BLaER1 (cell line): ENCODE results near the gene VPS45.

Source experiments
- H3K27ac ChIP-seq: shearing (Covaris generic); formaldehyde crosslinking; 2 replicates; pipeline ENCODE4 v1.8.1; 2022
- H3K27me3 ChIP-seq: shearing (Covaris generic); formaldehyde crosslinking; 2 replicates; pipeline ENCODE4 v1.8.1; 2022
- H3K36me3 ChIP-seq: shearing (Covaris generic); formaldehyde crosslinking; 2 replicates; pipeline ENCODE4 v1.8.1; 2022
- H3K4me1 ChIP-seq: shearing (Covaris generic); formaldehyde crosslinking; 2 replicates; pipeline ENCODE4 v1.8.1; 2022
- H3K4me2 ChIP-seq: shearing (Covaris generic); formaldehyde crosslinking; 2 replicates; pipeline ENCODE4 v1.8.1; 2022
- H3K4me3 ChIP-seq: shearing (Covaris generic); formaldehyde crosslinking; 2 replicates; pipeline ENCODE4 v1.8.1; 2022
- H3K9ac ChIP-seq: shearing (Covaris generic); formaldehyde crosslinking; 2 replicates; pipeline ENCODE4 v1.8.1; 2022
- H3K9me3 ChIP-seq: shearing (Covaris generic); formaldehyde crosslinking; 2 replicates; pipeline ENCODE4 v1.8.1; 2022
- H4K20me1 ChIP-seq: shearing (Covaris generic); formaldehyde crosslinking; 2 replicates; pipeline ENCODE4 v1.8.1; 2022
- Cebpa-rat ChIP-seq: shearing (Covaris generic); IDR thresholded peaks from 2 replicates; pipeline ENCODE4 v1.8.1; 2022

The VPS45 gene

DNA sequence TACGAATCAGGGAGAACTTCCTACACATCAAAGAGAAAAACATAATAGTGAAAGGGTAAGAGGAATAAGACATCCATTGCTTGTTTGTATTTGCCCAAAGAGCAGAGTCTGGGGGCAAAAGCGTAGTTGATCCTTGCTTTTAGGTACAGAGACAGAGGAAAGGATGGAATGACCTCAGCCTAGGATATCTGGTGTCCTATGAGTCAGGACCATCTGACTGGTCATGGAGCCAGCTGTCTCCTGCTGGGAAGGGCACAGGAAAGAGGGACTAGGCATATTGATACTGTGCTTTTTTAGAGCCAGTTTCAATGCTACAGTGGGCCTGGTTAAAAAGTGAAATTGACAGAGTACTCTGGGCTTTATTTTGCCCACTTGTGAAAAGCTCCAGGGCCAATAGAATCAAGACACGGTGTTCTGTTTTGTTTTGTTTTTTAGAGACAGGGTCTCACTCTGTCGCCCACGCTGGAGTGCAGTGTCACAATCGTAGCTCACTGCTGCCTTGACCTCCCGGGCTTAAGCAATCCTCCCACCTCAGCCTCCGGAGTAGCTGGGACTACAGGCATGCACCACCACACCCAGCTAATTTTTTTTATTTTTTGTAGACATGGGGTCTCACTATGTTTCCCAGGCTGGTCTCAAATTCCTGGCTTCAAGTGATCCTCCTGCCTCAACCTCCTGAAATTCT lies 85.3 kb downstream of the VPS45 start:
- Histone ChIP-seq H3K4me2 (peak overlapping the region; percentile 91), H3K9me3 (no peaks in the 10 kb centered on the region), H3K9ac (no peak overlapping the region; the same call in 1 of the 2 replicates), H3K27ac (peak overlapping the region; percentile 31; the same call in 1 of the 2 replicates), H4K20me1 (peaks cover 64% of the 10 kb centered on the region), H3K4me3 (no peak overlapping the region), H3K27me3 (no peaks in the 10 kb centered on the region), H3K36me3 (peaks cover 63% of the 10 kb centered on the region), H3K4me1 (peaks cover 78% of the 10 kb centered on the region)
- no peak for TF ChIP-seq Cebpa-rat

DNA sequence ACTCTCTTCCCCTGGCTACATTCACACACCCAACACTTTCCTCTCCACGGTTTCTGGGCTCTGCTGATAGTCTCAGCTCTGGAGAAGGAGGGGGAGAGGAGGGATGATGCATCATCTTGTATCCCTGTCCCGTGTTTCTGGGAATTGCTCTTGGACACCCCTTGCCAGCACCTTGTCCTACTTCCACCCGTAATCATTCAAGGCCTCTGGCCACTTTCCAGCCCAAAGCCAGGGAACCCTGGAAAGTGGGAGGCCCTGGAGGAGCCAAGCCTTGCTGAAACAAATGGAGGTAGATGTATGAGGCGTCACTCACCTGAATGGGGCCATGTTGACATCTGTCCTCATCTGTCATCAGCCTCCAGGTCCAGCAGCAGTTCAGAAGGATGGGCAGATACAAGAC lies 86.6 kb downstream of the VPS45 start:
- Histone ChIP-seq H3K27ac (peak overlapping the region; percentile 8; the same call in 1 of the 2 replicates), H3K9ac (no peak overlapping the region), H3K4me3 (no peak overlapping the region), H3K4me2 (peak overlapping the region; percentile 91), H3K4me1 (peaks cover 78% of the 10 kb centered on the region), H3K9me3 (no peaks in the 10 kb centered on the region), H4K20me1 (peaks cover 76% of the 10 kb centered on the region), H3K27me3 (no peaks in the 10 kb centered on the region), H3K36me3 (peaks cover 76% of the 10 kb centered on the region)
- TF ChIP-seq Cebpa-rat, result no peak

GRCh38 chr1:150155413-150156071 lies 88.0 kb downstream of the VPS45 start:
- no peak overlapping the region for H3K4me3 ChIP-seq
- peaks cover 90% of the 10 kb centered on the region for H3K4me1 ChIP-seq
- peak overlapping the region; percentile 3; the same call in 1 of the 2 replicates for H3K27ac ChIP-seq
- H3K27me3 ChIP-seq, result no peaks in the 10 kb centered on the region
- H3K9me3 ChIP-seq, result no peaks in the 10 kb centered on the region
- no peak for TF ChIP-seq Cebpa-rat
- no peak overlapping the region for H3K9ac ChIP-seq
- H4K20me1 ChIP-seq, result peaks cover 84% of the 10 kb centered on the region
- peak overlapping the region; percentile 91 for H3K4me2 ChIP-seq
- peaks cover 84% of the 10 kb centered on the region for H3K36me3 ChIP-seq

GRCh38 chr1:150156868-150157603 lies 89.5 kb downstream of the VPS45 start:
- Histone ChIP-seq H3K9ac (no peak overlapping the region), H3K4me3 (no peak overlapping the region), H3K27me3 (no peaks in the 10 kb centered on the region), H3K36me3 (peaks cover 79% of the 10 kb centered on the region), H3K4me1 (peaks cover 99% of the 10 kb centered on the region), H4K20me1 (peaks cover 80% of the 10 kb centered on the region), H3K27ac (peak overlapping the region; percentile 93; the same call in 1 of the 2 replicates), H3K4me2 (peak overlapping the region; percentile 91), H3K9me3 (no peaks in the 10 kb centered on the region)
- TF ChIP-seq Cebpa-rat, result no peak

- Histone ChIP-seq H3K27ac (peak overlapping the region; percentile 93), H4K20me1 (peaks cover 55% of the 10 kb centered on the region), H3K9me3 (no peaks in the 10 kb centered on the region), H3K9ac (peak overlapping the region; percentile 76), H3K27me3 (no peaks in the 10 kb centered on the region), H3K4me2 (peak overlapping the region; percentile 91), H3K4me3 (peak overlapping the region; percentile 41), H3K4me1 (peaks cover 99% of the 10 kb centered on the region), H3K36me3 (peaks cover 54% of the 10 kb centered on the region)
- TF ChIP-seq Cebpa-rat, result no peak
Measured at GRCh38 chr1:150159550-150159949, 92.0 kb downstream of the VPS45 start.

- H4K20me1 ChIP-seq, result peaks cover 39% of the 10 kb centered on the region
- peak overlapping the region; percentile 91 for H3K4me2 ChIP-seq
- peak overlapping the region; percentile 76 for H3K9ac ChIP-seq
- H3K9me3 ChIP-seq, result no peaks in the 10 kb centered on the region
- peaks cover 39% of the 10 kb centered on the region for H3K36me3 ChIP-seq
- peak overlapping the region; percentile 93 for H3K27ac ChIP-seq
- H3K4me1 ChIP-seq, result peaks cover 99% of the 10 kb centered on the region
- peak overlapping the region; percentile 28 for H3K4me3 ChIP-seq
- TF ChIP-seq Cebpa-rat, result no peak
- H3K27me3 ChIP-seq, result no peaks in the 10 kb centered on the region
Measured at GRCh38 chr1:150160964-150161621, 93.5 kb downstream of the VPS45 start.

- Histone ChIP-seq H3K4me3 (peak overlapping the region; percentile 36; the same call in 1 of the 2 replicates), H3K9ac (peak overlapping the region; percentile 53; the same call in 1 of the 2 replicates), H3K27ac (peak overlapping the region; percentile 93), H3K4me1 (peaks cover 92% of the 10 kb centered on the region), H3K9me3 (no peaks in the 10 kb centered on the region), H4K20me1 (peaks cover 30% of the 10 kb centered on the region), H3K36me3 (peaks cover 30% of the 10 kb centered on the region), H3K27me3 (no peaks in the 10 kb centered on the region), H3K4me2 (peak overlapping the region; percentile 91)
- TF ChIP-seq Cebpa-rat, result no peak
Measured at GRCh38 chr1:150161747-150162581, 94.4 kb downstream of the VPS45 start.

GRCh38 chr1:150162582-150162861 lies 94.9 kb downstream of the VPS45 start:
- H3K4me3 ChIP-seq, result peak overlapping the region; percentile 36
- H3K27ac ChIP-seq, result peak overlapping the region; percentile 93
- H3K9ac ChIP-seq, result peak overlapping the region; percentile 53; the same call in 1 of the 2 replicates
- no peak for TF ChIP-seq Cebpa-rat
- no peaks in the 10 kb centered on the region for H3K27me3 ChIP-seq
- H4K20me1 ChIP-seq, result peaks cover 25% of the 10 kb centered on the region
- peaks cover 86% of the 10 kb centered on the region for H3K4me1 ChIP-seq
- H3K36me3 ChIP-seq, result peaks cover 25% of the 10 kb centered on the region
- no peaks in the 10 kb centered on the region for H3K9me3 ChIP-seq
- H3K4me2 ChIP-seq, result peak overlapping the region; percentile 91
